Hematopoietic multipotent progenitor cell treated with erythropoietin and hydrocortisone succinate and interleukin-3 and kit ligand, for 4 days (in vitro differentiated cells): ENCODE data around the gene GRWD1.

ENCODE experiments used
- DNase-seq: peaks from one replicate; pipeline ENCODE4 v3.0.0-alpha.2; 2015

Gene GRWD1

GRCh38 chr19:48461651-48461981, 15.8 kb downstream of the GRWD1 start:
- DNase-seq: no peak

- peak; percentile 53 for DNase-seq
Measured at GRCh38 chr19:48461982-48462655, 16.3 kb downstream of the GRWD1 start.

GRCh38 chr19:48465215-48465614, 19.4 kb downstream of the GRWD1 start:
- no peak for DNase-seq

GRCh38 chr19:48466561-48467325, 21.0 kb downstream of the GRWD1 start:
- DNase-seq: no peak

GRCh38 chr19:48468772-48469288, 23.0 kb downstream of the GRWD1 start:
- DNase-seq: peak; percentile 100

GRCh38 chr19:48469289-48469881, 23.6 kb downstream of the GRWD1 start, which contains the start of gene CYTH2:
Gene CYTH2 (plus strand): TSS chr19:48469369. CDS start chr19:48469508, 139 bp downstream.
- peak; percentile 90 for DNase-seq

GRCh38 chr19:48469934-48470680, 24.3 kb downstream of the GRWD1 start:
- no peak for DNase-seq

- no peak for DNase-seq
Measured at GRCh38 chr19:48470856-48471255, 25.1 kb downstream of the GRWD1 start.

- DNase-seq: no peak
Measured at GRCh38 chr19:48471836-48472235, 26.1 kb downstream of the GRWD1 start.

- DNase-seq: no peak
Measured at GRCh38 chr19:48473161-48473966, 27.6 kb downstream of the GRWD1 start.

GRCh38 chr19:48474084-48474592, 28.4 kb downstream of the GRWD1 start:
- DNase-seq: no peak

GRCh38 chr19:48475369-48476068, 29.7 kb downstream of the GRWD1 start:
- no peak for DNase-seq

GRCh38 chr19:48476176-48476575, 30.4 kb downstream of the GRWD1 start:
- DNase-seq: no peak

GRCh38 chr19:48477067-48477685, 31.4 kb downstream of the GRWD1 start:
- DNase-seq: no peak

GRCh38 chr19:48477698-48478338, 32.0 kb downstream of the GRWD1 start:
- no peak for DNase-seq

- no peak for DNase-seq
Measured at GRCh38 chr19:48478339-48479256, 32.8 kb downstream of the GRWD1 start.

GRCh38 chr19:48479686-48480085, 33.9 kb downstream of the GRWD1 start:
- no peak for DNase-seq

- peak; percentile 76 for DNase-seq
Measured at GRCh38 chr19:48480183-48480557, 34.4 kb downstream of the GRWD1 start.
